ENCODE data around the gene KRT76. TPM values are rescaled to one million over a fixed set of nuclear protein-coding genes. Genes with fewer than 3 reads are reported as not detected.

The KRT76 gene
- total and polyA plus RNA-seq, 2 donors from 2014 or later: not detected

DNA sequence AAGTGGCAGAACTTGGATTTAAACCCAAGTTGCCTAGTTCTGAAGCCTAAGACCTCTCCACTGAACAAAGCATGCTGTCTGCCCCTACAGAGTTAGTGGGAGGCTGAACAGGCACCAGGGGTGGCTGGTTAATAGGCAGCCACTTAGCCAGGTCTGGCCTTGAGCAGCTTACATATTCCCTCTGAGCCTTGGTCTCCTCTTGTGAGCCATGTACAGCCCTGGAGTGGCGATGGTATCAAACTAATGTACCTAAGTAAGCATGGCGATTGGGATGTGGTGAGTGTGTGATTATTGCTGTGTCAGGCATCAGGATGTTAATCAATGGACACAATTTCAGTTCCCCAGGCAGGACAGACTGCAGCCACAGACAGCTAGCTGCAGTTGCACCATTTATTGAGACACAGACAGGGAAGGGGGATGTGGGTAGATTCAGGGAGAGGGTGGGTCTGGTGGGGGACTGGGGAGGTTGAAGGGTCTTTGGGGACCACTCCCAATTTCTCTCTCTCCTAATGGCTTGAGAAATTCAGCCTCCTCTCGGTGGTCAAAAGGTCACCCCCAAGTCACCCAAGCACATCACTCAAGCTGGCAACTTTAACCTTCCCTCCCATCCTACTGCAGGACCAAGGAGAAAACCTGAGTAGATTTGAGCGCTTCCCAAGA lies 44.1 kb upstream of the KRT76 start:
- no peak overlapping the region for H3K27ac ChIP-seq (ENCODE audit: low read depth in 2 of 2, low read length in 2 of 2)
- no peaks in the 10 kb centered on the region for H3K27me3 ChIP-seq (ENCODE audit: control insufficient read depth, insufficient read depth, low read length)
- no peaks in the 10 kb centered on the region for H3K36me3 ChIP-seq (ENCODE audit: control insufficient read depth in 2 of 3, insufficient read depth in 3 of 3, low read length in 3 of 3)
- H3K4me3 ChIP-seq (ENCODE audit: low read length in 3 of 3): no peak overlapping the region
- TF ChIP-seq, protein P1, sequence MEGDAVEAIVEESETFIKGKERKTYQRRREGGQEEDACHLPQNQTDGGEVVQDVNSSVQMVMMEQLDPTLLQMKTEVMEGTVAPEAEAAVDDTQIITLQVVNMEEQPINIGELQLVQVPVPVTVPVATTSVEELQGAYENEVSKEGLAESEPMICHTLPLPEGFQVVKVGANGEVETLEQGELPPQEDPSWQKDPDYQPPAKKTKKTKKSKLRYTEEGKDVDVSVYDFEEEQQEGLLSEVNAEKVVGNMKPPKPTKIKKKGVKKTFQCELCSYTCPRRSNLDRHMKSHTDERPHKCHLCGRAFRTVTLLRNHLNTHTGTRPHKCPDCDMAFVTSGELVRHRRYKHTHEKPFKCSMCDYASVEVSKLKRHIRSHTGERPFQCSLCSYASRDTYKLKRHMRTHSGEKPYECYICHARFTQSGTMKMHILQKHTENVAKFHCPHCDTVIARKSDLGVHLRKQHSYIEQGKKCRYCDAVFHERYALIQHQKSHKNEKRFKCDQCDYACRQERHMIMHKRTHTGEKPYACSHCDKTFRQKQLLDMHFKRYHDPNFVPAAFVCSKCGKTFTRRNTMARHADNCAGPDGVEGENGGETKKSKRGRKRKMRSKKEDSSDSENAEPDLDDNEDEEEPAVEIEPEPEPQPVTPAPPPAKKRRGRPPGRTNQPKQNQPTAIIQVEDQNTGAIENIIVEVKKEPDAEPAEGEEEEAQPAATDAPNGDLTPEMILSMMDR (IDR thresholded peaks at IDR 0.05; ENCODE audit: borderline replicate concordance, extremely low read depth, insufficient read depth): no peak
- no peaks in the 10 kb centered on the region for H3K4me1 ChIP-seq (ENCODE audit: control insufficient read depth in 2 of 3, insufficient read depth in 2 of 3, low read depth in 1 of 3, low read length in 3 of 3)
- FAIRE-seq (no peak), DNase-seq (no peak)
- no peak overlapping the region for H3K9ac ChIP-seq (ENCODE audit: low read length in 3 of 3)
- intact Hi-C loops (cut with DNase I): no loop called here
- H3K9me3 ChIP-seq (ENCODE audit: control insufficient read depth in 2 of 3, insufficient read depth in 1 of 3, low read length in 3 of 3): no peaks in the 10 kb centered on the region

DNA sequence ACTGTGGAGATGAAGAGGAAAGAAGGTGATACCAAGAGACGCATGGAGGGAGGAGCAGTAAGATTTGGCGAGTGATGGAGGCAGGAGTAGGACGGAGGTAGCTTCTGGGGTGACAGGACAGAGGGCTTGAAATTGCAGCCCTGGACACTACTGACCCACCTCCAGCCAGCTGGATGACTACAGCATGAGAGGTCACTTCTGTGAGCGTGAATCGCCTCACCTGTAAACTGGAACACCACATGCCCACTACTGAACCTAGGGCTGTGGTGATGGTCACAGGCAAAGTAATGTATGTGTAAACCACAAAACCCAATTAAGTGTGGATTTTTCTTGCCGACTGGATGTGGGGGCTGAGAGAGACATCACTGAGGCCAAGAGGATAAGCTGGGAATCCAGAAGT lies 43.4 kb upstream of the KRT76 start:
- intact Hi-C loops (cut with DNase I): no loop called here
- TF ChIP-seq, protein P1 (IDR thresholded peaks at IDR 0.05; ENCODE audit: borderline replicate concordance, extremely low read depth, insufficient read depth): no peak
- H3K4me1 ChIP-seq (ENCODE audit: control insufficient read depth in 2 of 3, insufficient read depth in 2 of 3, low read depth in 1 of 3, low read length in 3 of 3): no peaks in the 10 kb centered on the region
- no peak for DNase-seq
- H3K4me3 ChIP-seq (ENCODE audit: low read length in 3 of 3): no peak overlapping the region
- H3K9ac ChIP-seq (ENCODE audit: low read length in 3 of 3): no peak overlapping the region
- no peak for FAIRE-seq
- no peaks in the 10 kb centered on the region for H3K9me3 ChIP-seq (ENCODE audit: control insufficient read depth in 2 of 3, insufficient read depth in 1 of 3, low read length in 3 of 3)
- no peaks in the 10 kb centered on the region for H3K27me3 ChIP-seq (ENCODE audit: control insufficient read depth, insufficient read depth, low read length)
- H3K27ac ChIP-seq (ENCODE audit: low read depth in 2 of 2, low read length in 2 of 2): no peak overlapping the region
- H3K36me3 ChIP-seq (ENCODE audit: control insufficient read depth in 2 of 3, insufficient read depth in 3 of 3, low read length in 3 of 3): no peaks in the 10 kb centered on the region

DNA sequence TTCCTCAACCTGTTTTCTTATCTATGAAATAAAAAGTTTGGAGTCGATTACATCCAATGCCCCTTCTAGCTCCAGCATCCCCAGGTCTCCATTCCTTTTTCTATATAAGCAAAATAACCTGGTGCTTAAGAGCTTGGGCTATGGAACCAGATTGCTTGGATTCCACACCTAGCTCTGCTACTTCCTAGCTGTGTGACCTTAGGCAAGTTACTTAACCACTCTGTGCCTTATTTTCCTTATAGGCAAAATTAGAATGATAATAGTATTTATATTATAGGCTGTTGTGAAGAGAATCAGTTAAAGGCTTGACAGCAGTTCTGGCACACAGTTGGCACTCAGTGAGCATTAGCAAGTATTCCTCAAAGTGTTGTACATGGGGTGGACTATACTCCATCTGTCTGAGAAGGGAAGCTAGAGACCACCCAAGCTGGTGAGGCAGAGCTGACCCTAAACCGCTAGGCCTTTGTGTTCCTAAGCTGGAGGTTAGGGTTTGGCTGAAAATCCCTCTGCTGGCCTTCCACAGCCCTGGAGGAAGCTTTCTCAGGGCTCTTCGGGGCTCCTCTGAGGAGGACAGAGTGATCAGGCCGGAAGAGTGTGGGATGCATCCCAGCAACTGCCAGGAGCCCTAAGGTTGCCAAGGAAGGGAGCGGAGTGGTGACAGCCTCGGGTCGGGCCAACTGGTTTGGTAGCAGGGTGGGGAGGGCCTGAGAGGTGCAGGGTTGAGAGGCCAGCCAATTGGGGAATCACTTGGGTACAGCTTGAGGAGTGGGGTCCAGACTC lies 42.8 kb upstream of the KRT76 start:
- H3K27ac ChIP-seq (ENCODE audit: low read depth in 2 of 2, low read length in 2 of 2): no peak overlapping the region
- FAIRE-seq: no peak
- H3K36me3 ChIP-seq (ENCODE audit: control insufficient read depth in 2 of 3, insufficient read depth in 3 of 3, low read length in 3 of 3): no peaks in the 10 kb centered on the region
- no peak overlapping the region for H3K4me3 ChIP-seq (ENCODE audit: low read length in 3 of 3)
- H3K9me3 ChIP-seq (ENCODE audit: control insufficient read depth in 2 of 3, insufficient read depth in 1 of 3, low read length in 3 of 3): no peaks in the 10 kb centered on the region
- TF ChIP-seq, protein P1 (IDR thresholded peaks at IDR 0.05; ENCODE audit: borderline replicate concordance, extremely low read depth, insufficient read depth): no peak
- no peak overlapping the region for H3K9ac ChIP-seq (ENCODE audit: low read length in 3 of 3)
- intact Hi-C loops (cut with DNase I): no loop called here
- DNase-seq: no peak
- H3K27me3 ChIP-seq (ENCODE audit: control insufficient read depth, insufficient read depth, low read length): no peaks in the 10 kb centered on the region
- H3K4me1 ChIP-seq (ENCODE audit: control insufficient read depth in 2 of 3, insufficient read depth in 2 of 3, low read depth in 1 of 3, low read length in 3 of 3): no peaks in the 10 kb centered on the region

Measured in kidney (tissue), 14 donors.